GM12801 (cell line): Measurements from ENCODE around the gene TRIML1.

Experiments
- CTCF ChIP-seq: IDR thresholded peaks from one replicate; pipeline ENCODE4 v1.5.1; 2011; ENCODE audit warnings: control low read depth; ENCODE audit not compliant: insufficient read length; ENCODE audit errors: extremely low read depth

Gene TRIML1

GRCh38 chr4:188154668-188155405, 15.6 kb downstream of the TRIML1 start:
- TF ChIP-seq CTCF, result no peak

DNA sequence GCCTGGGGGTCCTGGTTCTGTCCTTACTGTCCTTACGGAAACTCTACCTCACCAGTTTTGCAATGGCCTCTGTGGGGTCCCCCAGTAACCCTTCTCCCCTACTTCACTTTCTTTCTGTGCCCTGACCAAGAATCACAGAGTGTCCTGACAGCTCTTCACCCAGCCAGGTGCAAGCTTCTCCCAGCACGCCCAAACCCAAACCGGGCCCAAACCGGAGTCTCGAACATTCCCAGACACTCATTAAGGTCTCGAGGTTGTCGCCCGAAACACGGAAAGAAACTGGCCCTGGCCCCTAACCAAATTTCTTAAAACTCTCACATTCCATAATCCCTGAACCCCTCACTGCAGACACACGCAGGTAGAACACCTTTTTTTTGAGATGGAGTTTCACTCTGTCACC, 19.1 kb downstream of the TRIML1 start:
- TF ChIP-seq CTCF, result no peak

- TF ChIP-seq CTCF, result no peak
These were observed 21.2 kb downstream of the TRIML1 start for GRCh38 chr4:188160406-188160805.

DNA sequence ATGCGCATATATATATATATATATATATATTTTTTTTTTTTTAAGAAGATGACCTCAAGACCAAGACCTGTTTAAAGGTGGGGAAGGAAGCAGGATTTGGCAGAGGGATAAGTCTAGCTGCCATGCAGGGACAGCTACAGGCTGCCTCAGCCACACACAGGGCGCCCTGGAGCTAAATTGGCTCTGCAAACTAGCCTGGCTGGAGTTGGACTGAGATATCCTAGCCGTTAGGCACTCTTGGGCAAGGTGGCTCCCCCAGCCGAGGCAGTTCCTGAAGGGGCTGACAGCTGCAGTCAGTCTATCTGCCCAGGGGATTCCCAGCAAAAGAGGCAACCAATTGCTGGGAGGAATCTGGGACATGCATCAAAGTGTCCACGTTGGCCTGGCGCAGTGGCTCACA, 21.9 kb downstream of the TRIML1 start:
- no peak for TF ChIP-seq CTCF

DNA sequence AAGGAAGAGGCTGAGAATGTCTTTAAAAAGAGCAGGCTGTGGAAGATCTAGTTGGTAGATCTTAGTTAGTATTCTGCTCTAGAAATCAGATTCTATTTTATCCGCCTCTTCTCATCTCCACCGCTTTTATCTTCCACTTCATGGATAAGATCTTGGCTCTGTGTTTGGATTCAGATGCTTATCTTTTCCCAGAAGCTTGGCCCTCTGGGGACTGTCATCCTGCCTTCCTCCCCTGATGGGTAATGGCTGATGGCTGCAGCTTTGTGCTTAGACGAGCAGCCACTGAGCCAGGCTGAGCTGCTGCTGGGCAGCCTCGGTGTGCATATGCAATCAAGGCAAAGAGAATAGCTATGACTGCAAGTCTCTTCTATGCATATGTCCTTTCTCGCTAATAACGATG, 23.5 kb downstream of the TRIML1 start:
- TF ChIP-seq CTCF, result no peak

GRCh38 chr4:188168726-188169373, 29.6 kb downstream of the TRIML1 start:
- no peak for TF ChIP-seq CTCF

DNA sequence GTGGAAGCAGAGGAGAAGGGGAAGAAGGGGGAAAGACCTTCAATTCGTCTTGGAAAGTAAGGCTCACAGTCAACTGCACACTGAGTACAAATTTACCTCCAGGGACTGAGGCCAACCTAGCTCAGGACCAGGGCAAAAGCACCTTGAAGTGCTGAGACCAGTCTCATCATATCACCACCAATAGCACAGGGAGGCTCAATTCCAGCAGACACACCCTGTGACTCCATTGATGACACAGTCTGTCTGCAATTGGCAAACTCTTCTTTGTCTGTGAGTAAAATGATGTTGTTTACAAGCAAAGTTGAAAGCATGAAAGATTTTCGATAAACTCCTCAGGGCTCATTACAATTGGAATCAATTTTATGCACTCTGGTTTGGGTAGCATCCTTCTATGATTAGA, 32.3 kb downstream of the TRIML1 start:
- TF ChIP-seq CTCF, result no peak
